MM.1S (cell line): ENCODE measurements around the gene NAPA.

Experiments used
- DNase-seq: peaks from one replicate; pipeline ENCODE4 v3.0.0-alpha.2; 2015
- H2AFZ ChIP-seq: fragments of 300-600 bp; sonication (generic); 2 replicates; pipeline ENCODE4 v1.6.0; 2016; ENCODE audit warnings: antibody characterized with exemption, low read length
- H3F3A ChIP-seq: fragments of 300-600 bp; sonication (generic); 2 replicates; pipeline ENCODE4 v1.6.1; 2016; ENCODE audit warnings: mild to moderate bottlenecking, antibody characterized with exemption, low read length, moderate library complexity, mixed read lengths; ENCODE audit not compliant: insufficient read depth
- H3K27ac ChIP-seq: fragments of 300-600 bp; sonication (generic); 2 replicates; pipeline ENCODE4 v1.5.1; 2016; ENCODE audit warnings: mild to moderate bottlenecking, low read length
- H3K27me3 ChIP-seq: fragments of 300-600 bp; sonication (generic); replicated peaks from 2 replicates; pipeline ENCODE4 v1.6.0; 2016; ENCODE audit warnings: low read length; ENCODE audit not compliant: insufficient read depth
- H3K36me3 ChIP-seq: fragments of 300-600 bp; sonication (generic); replicated peaks from 2 replicates; pipeline ENCODE4 v1.6.1; 2016; ENCODE audit warnings: mild to moderate bottlenecking, low read length, mixed read lengths; ENCODE audit not compliant: insufficient read depth
- H3K4me1 ChIP-seq: fragments of 300-600 bp; sonication (generic); 2 replicates; pipeline ENCODE4 v1.6.1; 2016; ENCODE audit warnings: low read length, mixed read lengths
- H3K4me2 ChIP-seq: fragments of 300-600 bp; sonication (generic); 2 replicates; pipeline ENCODE4 v1.6.0; 2016; ENCODE audit warnings: low read depth, low read length
- H3K4me3 ChIP-seq: fragments of 300-600 bp; sonication (generic); 2 replicates; pipeline ENCODE4 v1.5.1; 2016; ENCODE audit warnings: low read length, mixed read lengths
- H3K79me2 ChIP-seq: fragments of 300-600 bp; sonication (generic); 2 replicates; pipeline ENCODE4 v1.6.1; 2016; ENCODE audit warnings: mixed run types, low read length, mixed read lengths
- H3K9ac ChIP-seq: fragments of 300-600 bp; sonication (generic); 2 replicates; pipeline ENCODE4 v1.6.1; 2016; ENCODE audit warnings: low read length, mixed read lengths
- H3K9me2 ChIP-seq: fragments of 300-600 bp; sonication (generic); replicated peaks from 2 replicates; pipeline ENCODE4 v1.6.1; 2016; ENCODE audit warnings: mild to moderate bottlenecking, low read length, mixed read lengths; ENCODE audit not compliant: insufficient read depth
- H3K9me3 ChIP-seq: fragments of 300-600 bp; sonication (generic); replicated peaks from 2 replicates; pipeline ENCODE4 v1.6.1; 2016; ENCODE audit warnings: mild to moderate bottlenecking, low read length, mixed read lengths; ENCODE audit not compliant: insufficient read depth
- H4K20me1 ChIP-seq: fragments of 300-600 bp; sonication (generic); 2 replicates; pipeline ENCODE4 v1.6.1; 2016; ENCODE audit warnings: mild to moderate bottlenecking, low read length, moderate library complexity, mixed read lengths; ENCODE audit not compliant: insufficient read depth
- CTCF ChIP-seq: fragments of 300-600 bp; sonication (generic); IDR thresholded peaks from 2 replicates; pipeline ENCODE4 v1.5.1; 2016; ENCODE audit warnings: antibody characterized with exemption, low read length, mixed read lengths
- EZH2 ChIP-seq: fragments of 300-600 bp; sonication (generic); optimal IDR thresholded peaks from 2 replicates; pipeline ENCODE3; 2017; ENCODE audit warnings: low read depth, mild to moderate bottlenecking, antibody characterized with exemption, low read length, mixed read lengths
- EZH2phosphoT487 ChIP-seq: fragments of 300-600 bp; sonication (generic); IDR thresholded peaks from 2 replicates; pipeline ENCODE4 v1.6.1; 2018; ENCODE audit warnings: antibody characterized with exemption, low read length

Gene NAPA

GRCh38 chr19:47467914-47468313 lies 46.9 kb downstream of the NAPA start:
- H3F3A ChIP-seq: no peaks in the 10 kb centered on the region
- H3K4me3 ChIP-seq: no peak overlapping the region
- H2AFZ ChIP-seq: no peak overlapping the region
- TF ChIP-seq EZH2phosphoT487: no peak
- no peak for TF ChIP-seq EZH2
- no peak for TF ChIP-seq CTCF
- H4K20me1 ChIP-seq: no peaks in the 10 kb centered on the region
- no peaks in the 10 kb centered on the region for H3K4me1 ChIP-seq
- no peak overlapping the region for H3K27ac ChIP-seq
- H3K9ac ChIP-seq: no peak overlapping the region
- H3K9me3 ChIP-seq: no peaks in the 10 kb centered on the region
- DNase-seq: no peak
- H3K27me3 ChIP-seq: peaks cover 94% of the 10 kb centered on the region
- H3K36me3 ChIP-seq: no peaks in the 10 kb centered on the region
- H3K4me2 ChIP-seq: no peak overlapping the region
- no peaks in the 10 kb centered on the region for H3K79me2 ChIP-seq
- no peaks in the 10 kb centered on the region for H3K9me2 ChIP-seq

- Histone ChIP-seq H4K20me1 (no peaks in the 10 kb centered on the region), H3K79me2 (no peaks in the 10 kb centered on the region), H3K4me1 (no peaks in the 10 kb centered on the region), H3K27ac (no peak overlapping the region), H3K9ac (no peak overlapping the region), H3F3A (no peaks in the 10 kb centered on the region), H2AFZ (no peak overlapping the region), H3K4me2 (no peak overlapping the region), H3K27me3 (peaks cover 93% of the 10 kb centered on the region), H3K36me3 (no peaks in the 10 kb centered on the region), H3K9me2 (no peaks in the 10 kb centered on the region), H3K9me3 (no peaks in the 10 kb centered on the region), H3K4me3 (no peak overlapping the region)
- DNase-seq: no peak
- TF ChIP-seq EZH2phosphoT487 (no peak), EZH2 (no peak), CTCF (no peak)
Observed at GRCh38 chr19:47465957-47466356, 48.9 kb downstream of the NAPA start.

DNA sequence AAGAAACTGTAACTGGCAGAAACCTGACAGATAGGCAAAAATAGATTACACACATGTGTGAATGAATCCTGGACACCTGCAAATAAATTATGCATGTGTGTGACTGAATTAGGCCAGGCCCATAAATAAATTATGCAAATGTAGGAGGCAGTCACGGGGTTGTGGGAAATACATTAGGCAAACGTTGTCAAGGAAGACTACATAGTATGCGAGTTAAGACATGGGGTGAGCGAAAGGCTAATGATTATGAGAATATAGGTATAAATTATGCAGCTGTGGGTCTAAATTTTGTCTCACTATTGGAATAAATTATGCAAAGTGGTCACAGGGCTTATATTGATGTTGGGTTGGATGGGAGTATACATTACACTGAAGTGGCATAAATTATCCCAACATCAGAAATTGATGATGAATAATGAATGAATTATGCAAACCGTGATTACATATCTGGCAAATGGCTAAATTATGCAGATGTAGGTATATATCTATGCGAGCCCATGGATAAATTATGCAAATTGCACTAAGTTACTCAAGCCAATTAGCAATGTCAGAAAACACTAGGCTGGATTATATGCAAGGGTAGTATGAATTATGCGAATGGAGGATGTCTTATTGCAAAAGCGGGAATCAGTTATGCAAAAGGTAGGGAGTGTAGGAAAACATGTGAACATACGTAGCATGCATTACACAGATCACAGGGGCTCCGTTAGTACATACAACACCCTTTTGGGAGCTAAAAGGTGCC lies 50.0 kb downstream of the NAPA start:
- Histone ChIP-seq H4K20me1 (no peaks in the 10 kb centered on the region), H2AFZ (no peak overlapping the region), H3K36me3 (no peaks in the 10 kb centered on the region), H3K27ac (no peak overlapping the region), H3K4me2 (no peak overlapping the region), H3K4me3 (no peak overlapping the region), H3K9ac (no peak overlapping the region), H3K79me2 (no peaks in the 10 kb centered on the region), H3K27me3 (peaks cover 86% of the 10 kb centered on the region), H3K9me2 (no peaks in the 10 kb centered on the region), H3K4me1 (no peaks in the 10 kb centered on the region), H3K9me3 (no peaks in the 10 kb centered on the region), H3F3A (no peaks in the 10 kb centered on the region)
- no peak for DNase-seq
- TF ChIP-seq CTCF: no peak
- TF ChIP-seq EZH2phosphoT487: no peak
- TF ChIP-seq EZH2: no peak
